ENCODE data around the gene PTPRCAP. TPM values are rescaled to one million over a fixed set of nuclear protein-coding genes. Genes with fewer than 3 reads are reported as not detected.
"Not testable (repeated sequence)": the region's sequence is repeated elsewhere in the genome, so short reads cannot be mapped to it uniquely, and the experiment has no call there.

The PTPRCAP gene
- total RNA-seq = not detected

GRCh38 chr11:67437082-67437808 lies at the start of gene PTPRCAP:
PTPRCAP (minus strand) TSS chr11:67437682; CDS start chr11:67437619, 63 bp downstream.
- no peak for DNase-seq

GRCh38 chr11:67486481-67487195 lies 49.2 kb upstream of the PTPRCAP start:
- no peak for DNase-seq

- not testable (repeated sequence) for DNase-seq
Measured at GRCh38 chr11:67485873-67486361, 48.4 kb upstream of the PTPRCAP start.

GRCh38 chr11:67484847-67485311 lies 47.4 kb upstream of the PTPRCAP start:
- DNase-seq = no peak

GRCh38 chr11:67483831-67484665 lies 46.6 kb upstream of the PTPRCAP start:
- no peak for DNase-seq

GRCh38 chr11:67482827-67483798 lies 45.6 kb upstream of the PTPRCAP start, which contains the start of gene AIP:
AIP (plus strand) TSS chr11:67483026; CDS start chr11:67483159, 133 bp downstream.
- peak; percentile 96 for DNase-seq

GRCh38 chr11:67482275-67482826 lies 44.9 kb upstream of the PTPRCAP start:
- DNase-seq = no peak

GRCh38 chr11:67477344-67478050 lies 40.0 kb upstream of the PTPRCAP start:
- not testable (repeated sequence) for DNase-seq

- DNase-seq = not testable (repeated sequence)
Measured at GRCh38 chr11:67476692-67477091, 39.2 kb upstream of the PTPRCAP start.

- no peak for DNase-seq
Measured at GRCh38 chr11:67472882-67473281, 35.4 kb upstream of the PTPRCAP start.

- DNase-seq = no peak
Measured at GRCh38 chr11:67470337-67471002, 33.0 kb upstream of the PTPRCAP start.

- no peak for DNase-seq
Measured at GRCh38 chr11:67469508-67469811, 32.0 kb upstream of the PTPRCAP start.

GRCh38 chr11:67468759-67469507 lies 31.5 kb upstream of the PTPRCAP start, which contains the start of gene TMEM134:
TMEM134 (minus strand) TSS chr11:67469251; CDS start chr11:67469192, 59 bp downstream.
- DNase-seq = peak; percentile 94

GRCh38 chr11:67468456-67468758 lies 30.9 kb upstream of the PTPRCAP start:
- DNase-seq = no peak

GRCh38 chr11:67468056-67468455 lies 30.6 kb upstream of the PTPRCAP start:
- no peak for DNase-seq

GRCh38 chr11:67466962-67467771 lies 29.7 kb upstream of the PTPRCAP start:
- DNase-seq = no peak

- no peak for DNase-seq
Measured at GRCh38 chr11:67466367-67466766, 28.9 kb upstream of the PTPRCAP start.

- DNase-seq = not testable (repeated sequence)
Measured at GRCh38 chr11:67465530-67465929, 28.0 kb upstream of the PTPRCAP start.
